Naive thymus-derived CD8-positive, alpha-beta T cell (primary cell): ENCODE data around the gene SULT1A2. TPM values are rescaled to one million over a fixed set of nuclear protein-coding genes. Genes with fewer than 3 reads are reported as not detected.
"Not testable (repeated sequence)": the region's sequence is repeated elsewhere in the genome, so short reads cannot be mapped to it uniquely, and the experiment has no call there.

ENCODE experiments used
- ATAC-seq, 2 donors: fragments of 150-1000 bp; cut with Tn5 transposase in 1 of 2; sonication (Bioruptor Pico), chemical (Tn5 transposase) in 1 of 2; 1 replicate in 1 of 2; 2 replicates in 1 of 2; pipeline ENCODE4 v1.10.0; 2021; ENCODE audit warnings: mild to moderate bottlenecking in 2 of 2, moderate library complexity in 2 of 2
- POLR2A ChIA-PET: fragments of 350-600 bp; sonication (Branson Sonifier 250); formaldehyde crosslinking; loops from one replicate; lab custom pipeline; 2021; ENCODE audit warnings: antibody characterized with exemption; lab: Charles Lee
- DNase-seq, 10 donors: peaks; one replicate each; pipeline versions ENCODE4 v3.0.0 to v3.0.0-alpha.2; 2020 to 2022
- H3K27ac Mint-ChIP-seq, 10 donors: one replicate each; pipeline ENCODE4 v1.8.0; 2020 to 2022; ENCODE audit warnings: mild to moderate bottlenecking in 10 of 10, mixed read lengths in 10 of 10, moderate library complexity in 4 of 10, inconsistent platforms in 1 of 10
- H3K27me3 Mint-ChIP-seq, 5 donors: one replicate each; pipeline ENCODE4 v1.8.0; 2021 to 2022; ENCODE audit warnings: mixed read lengths in 5 of 5
- H3K36me3 Mint-ChIP-seq, 3 donors: one replicate each; pipeline ENCODE4 v1.8.0; 2020 to 2022; ENCODE audit warnings: mixed read lengths in 3 of 3, mild to moderate bottlenecking in 2 of 3, inconsistent platforms in 1 of 3
- H3K4me1 Mint-ChIP-seq, 4 donors: one replicate each; pipeline ENCODE4 v1.8.0; 2021 to 2022; ENCODE audit warnings: mixed read lengths in 4 of 4
- H3K4me3 Mint-ChIP-seq, 10 donors: one replicate each; pipeline ENCODE4 v1.8.0; 2020 to 2022; ENCODE audit warnings: mild to moderate bottlenecking in 10 of 10, mixed read lengths in 10 of 10, moderate library complexity in 6 of 10, inconsistent platforms in 1 of 10
- H3K9me3 Mint-ChIP-seq, 9 donors: one replicate each; pipeline ENCODE4 v1.8.0; 2020 to 2022; ENCODE audit warnings: mixed read lengths in 9 of 9, mild to moderate bottlenecking in 3 of 9, inconsistent platforms in 1 of 9, moderate library complexity in 1 of 9
- polyA plus RNA-seq, 3 donors: library from polyadenylated mRNA; unstranded; fragments of 300-500 nt; fragmentation: Illumina TruSeq; gene quantifications; one replicate each; pipeline ENCODE4 v1.2.3, GENCODE V29; 2021
- total RNA-seq, 8 experiments: library from RNA in 2 of 8; stranded (reverse) in 2 of 8; gene quantifications; one replicate each; pipeline ENCODE4 v1.2.3 and lab custom pipeline; 2021 to 2026

Gene SULT1A2
- total and polyA plus RNA-seq, 5 experiments from 2014 or later: 0.66 to 2.1 TPM; not detected in 3

DNA sequence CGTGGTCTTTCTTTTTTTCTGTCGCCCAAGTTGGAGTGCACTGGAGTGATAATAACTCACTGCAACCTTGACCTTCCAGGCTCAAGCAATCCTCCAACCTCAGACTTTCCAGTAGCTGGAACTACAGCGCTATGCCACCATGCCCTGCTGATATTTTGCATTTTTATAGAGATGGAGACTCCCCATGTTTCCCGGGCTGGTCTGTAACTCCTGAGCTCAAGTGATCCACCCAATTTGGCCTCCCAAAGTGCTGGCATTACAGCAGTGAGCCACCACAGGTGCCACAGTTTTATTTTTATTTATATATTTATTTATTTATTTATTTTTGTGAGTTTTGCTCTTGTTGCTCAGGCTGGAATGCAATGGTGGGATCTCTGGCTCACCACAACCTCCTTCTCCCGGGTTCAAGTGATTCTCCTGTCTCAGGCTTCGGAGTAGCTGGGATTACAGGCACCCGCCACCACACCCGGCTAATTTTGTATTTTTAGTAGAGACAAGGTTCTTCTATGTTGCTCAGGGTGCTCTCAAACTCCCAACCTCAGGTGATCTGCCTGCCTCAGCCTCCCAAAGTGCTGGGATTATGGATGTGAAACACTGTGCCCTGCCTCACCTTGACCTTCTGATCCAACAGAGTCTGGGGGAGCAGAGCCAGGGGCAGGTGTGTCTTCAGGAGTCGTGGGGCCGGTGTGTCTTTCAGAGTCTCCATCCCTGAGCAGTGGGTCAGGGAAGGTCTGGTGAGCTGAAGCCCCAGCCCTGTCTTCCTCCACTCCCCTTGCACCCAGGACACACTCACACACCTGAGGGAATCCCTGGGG, 11.0 kb upstream of the SULT1A2 start:
- H3K36me3 Mint-ChIP-seq, ATAC-seq, H3K27me3 Mint-ChIP-seq, DNase-seq, H3K4me3 Mint-ChIP-seq, H3K9me3 Mint-ChIP-seq: not testable (repeated sequence)
- H3K4me1 Mint-ChIP-seq: peaks cover 6 to 24% (median 16%) of the 10 kb centered on the region in 4 donors
- H3K27ac Mint-ChIP-seq: peak overlapping the region in 1 of 10 donors; percentile 50
- POLR2A ChIA-PET: interaction anchor here (0.7 kb wide), 1 partner anchor 10 kb away, joined by 3 read pairs; no protein-coding TSS in a partner anchor

DNA sequence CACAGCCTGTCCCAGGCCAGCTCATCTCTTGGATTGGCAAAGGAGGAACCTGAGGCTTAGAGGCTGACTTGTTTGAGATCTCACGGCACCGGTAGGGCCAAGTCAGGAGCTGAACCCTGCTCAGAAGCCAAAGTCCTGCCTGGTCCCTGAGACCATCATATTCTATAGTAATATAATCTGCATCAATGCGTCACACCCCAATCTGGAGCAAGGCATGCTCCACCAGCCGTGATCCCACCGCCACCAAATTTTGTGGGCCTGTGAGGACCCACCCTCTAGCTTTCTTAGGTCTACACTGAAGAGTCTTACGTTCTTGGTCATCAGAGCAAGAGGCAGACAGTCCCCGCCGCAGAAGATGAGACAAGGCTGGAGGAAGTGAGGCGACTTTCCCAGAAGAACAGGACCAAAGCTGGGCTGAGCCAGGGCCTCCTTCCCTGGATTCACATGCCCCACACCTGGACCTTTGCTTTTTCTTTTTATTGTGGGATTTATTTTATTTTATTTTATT, 10.3 kb upstream of the SULT1A2 start:
- Mint-ChIP-seq H3K4me1 (peaks cover 6 to 24% (median 16%) of the 10 kb centered on the region in 4 donors), H3K9me3 (no peaks in the 10 kb centered on the region), H3K4me3 (no peak overlapping the region), H3K36me3 (peaks cover 0 to 4% (median 3%) of the 10 kb centered on the region in 3 donors), H3K27ac (peak overlapping the region in 1 of 10 donors; percentile 75), H3K27me3 (no peaks in the 10 kb centered on the region)
- POLR2A ChIA-PET: no interaction called here
- DNase-seq (no peak), ATAC-seq (no peak)

- H3K27me3 Mint-ChIP-seq: no peaks in the 10 kb centered on the region
- H3K4me3 Mint-ChIP-seq: no peak overlapping the region
- H3K4me1 Mint-ChIP-seq: peaks cover 7 to 24% (median 16%) of the 10 kb centered on the region in 4 donors
- no peaks in the 10 kb centered on the region for H3K9me3 Mint-ChIP-seq
- peaks cover 0 to 4% (median 3%) of the 10 kb centered on the region in 3 donors for H3K36me3 Mint-ChIP-seq
- DNase-seq: no peak
- no peak for ATAC-seq
- POLR2A ChIA-PET: interaction anchor here (0.7 kb wide), 1 partner anchor 72 kb away, joined by 3 read pairs; no protein-coding TSS in a partner anchor
- H3K27ac Mint-ChIP-seq: no peak overlapping the region
Observed at GRCh38 chr16:28606291-28607115, 9.7 kb upstream of the SULT1A2 start.

GRCh38 chr16:28604186-28604565, 7.3 kb upstream of the SULT1A2 start:
- no peaks in the 10 kb centered on the region for H3K9me3 Mint-ChIP-seq
- H3K27me3 Mint-ChIP-seq: no peaks in the 10 kb centered on the region
- ATAC-seq (no peak), DNase-seq (no peak)
- no peak overlapping the region for H3K4me3 Mint-ChIP-seq
- H3K36me3 Mint-ChIP-seq: peaks cover 0 to 4% (median 3%) of the 10 kb centered on the region in 3 donors
- POLR2A ChIA-PET: no interaction called here
- H3K27ac Mint-ChIP-seq: no peak overlapping the region
- peaks cover 0 to 3% (median 2%) of the 10 kb centered on the region in 4 donors for H3K4me1 Mint-ChIP-seq

GRCh38 chr16:28603381-28604185, 6.7 kb upstream of the SULT1A2 start:
- Mint-ChIP-seq H3K27ac (peak overlapping the region in 1 of 10 donors; percentile 4), H3K36me3 (peaks cover 0 to 4% (median 3%) of the 10 kb centered on the region in 3 donors), H3K27me3 (no peaks in the 10 kb centered on the region), H3K9me3 (no peaks in the 10 kb centered on the region), H3K4me1 (peaks cover 0 to 3% (median 0%) of the 10 kb centered on the region in 4 donors), H3K4me3 (no peak overlapping the region)
- ATAC-seq (no peak), DNase-seq (no peak)
- POLR2A ChIA-PET: no interaction called here

GRCh38 chr16:28602529-28602928, 5.7 kb upstream of the SULT1A2 start:
- POLR2A ChIA-PET: no interaction called here
- DNase-seq (no peak), ATAC-seq (no peak)
- Mint-ChIP-seq H3K4me3 (no peak overlapping the region), H3K9me3 (no peaks in the 10 kb centered on the region), H3K4me1 (peaks cover 2 to 5% (median 3%) of the 10 kb centered on the region in 4 donors), H3K27ac (peak overlapping the region in 3 of 10 donors; percentile 43 to 88 (median 47)), H3K27me3 (no peaks in the 10 kb centered on the region), H3K36me3 (peaks cover 0 to 4% (median 3%) of the 10 kb centered on the region in 3 donors)

- H3K4me1 Mint-ChIP-seq, H3K27ac Mint-ChIP-seq, ATAC-seq, H3K9me3 Mint-ChIP-seq, DNase-seq, H3K27me3 Mint-ChIP-seq, H3K4me3 Mint-ChIP-seq, H3K36me3 Mint-ChIP-seq, POLR2A ChIA-PET: not testable (repeated sequence)
Observed at GRCh38 chr16:28602062-28602461, 5.2 kb upstream of the SULT1A2 start.

DNA sequence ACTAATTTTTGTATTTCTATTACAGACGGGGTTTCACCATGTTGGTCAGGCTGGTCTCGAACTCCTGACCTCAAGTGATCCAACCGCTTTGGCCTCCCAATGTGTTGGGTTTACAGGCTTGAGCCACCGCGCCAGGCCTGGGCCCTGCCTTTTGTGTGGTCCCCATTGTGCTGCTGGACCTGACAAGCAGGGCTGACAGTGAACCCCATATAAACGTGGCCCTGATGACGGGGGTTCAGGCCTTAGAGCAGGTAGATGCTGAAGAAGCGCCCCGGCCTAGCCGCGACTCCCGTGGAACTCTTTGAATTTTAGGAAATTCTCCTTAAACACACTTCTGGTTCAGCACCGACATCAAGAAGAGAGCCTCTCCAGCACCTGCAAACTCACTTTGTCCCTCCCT, 4.7 kb upstream of the SULT1A2 start:
- H3K9me3 Mint-ChIP-seq, ATAC-seq, H3K27me3 Mint-ChIP-seq, DNase-seq, POLR2A ChIA-PET, H3K36me3 Mint-ChIP-seq: not testable (repeated sequence)
- peak overlapping the region in 1 of 10 donors; percentile 29 for H3K27ac Mint-ChIP-seq
- H3K4me1 Mint-ChIP-seq: peaks cover 4 to 13% (median 6%) of the 10 kb centered on the region in 4 donors
- H3K4me3 Mint-ChIP-seq: peak overlapping the region in 5 of 10 donors; percentile 14 to 66 (median 56)

DNA sequence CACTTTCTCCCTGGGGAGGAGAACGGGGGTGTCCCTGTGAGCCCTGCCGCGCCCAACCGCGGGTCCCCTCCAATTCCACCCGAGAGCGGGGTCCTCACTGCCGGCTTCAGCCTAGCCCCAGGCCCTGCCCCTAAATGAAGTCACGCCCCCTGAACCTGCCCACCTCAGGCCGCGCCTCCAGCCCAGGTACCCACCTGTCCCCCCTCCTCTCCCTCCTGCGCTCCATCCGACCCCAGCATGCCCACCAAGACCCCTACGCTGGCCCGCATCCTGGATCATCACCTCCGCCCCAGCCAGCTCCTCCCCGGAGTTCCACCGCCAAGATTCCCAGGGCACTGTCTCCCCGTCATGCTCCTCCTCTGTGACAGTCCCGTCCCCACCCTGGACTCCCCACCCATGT, 4.1 kb upstream of the SULT1A2 start:
- H3K36me3 Mint-ChIP-seq, H3K27me3 Mint-ChIP-seq, POLR2A ChIA-PET, H3K27ac Mint-ChIP-seq, ATAC-seq, DNase-seq, H3K9me3 Mint-ChIP-seq: not testable (repeated sequence)
- Mint-ChIP-seq H3K4me3 (peak overlapping the region in 1 of 10 donors; percentile 57), H3K4me1 (peaks cover 4 to 13% (median 7%) of the 10 kb centered on the region in 4 donors)

- H3K27ac Mint-ChIP-seq, H3K36me3 Mint-ChIP-seq, H3K9me3 Mint-ChIP-seq, H3K4me3 Mint-ChIP-seq, DNase-seq, POLR2A ChIA-PET, H3K27me3 Mint-ChIP-seq: not testable (repeated sequence)
- ATAC-seq: peak; percentile 99
- H3K4me1 Mint-ChIP-seq: peaks cover 4 to 13% (median 8%) of the 10 kb centered on the region in 4 donors
Observed at GRCh38 chr16:28599377-28600285, 2.8 kb upstream of the SULT1A2 start.

- no peak for DNase-seq
- Mint-ChIP-seq H3K27ac (peak overlapping the region in 4 of 10 donors; percentile 8 to 79 (median 70)), H3K4me3 (peak overlapping the region in 1 of 10 donors; percentile 38), H3K36me3 (peaks cover 0 to 3% (median 0%) of the 10 kb centered on the region in 3 donors), H3K27me3 (no peaks in the 10 kb centered on the region), H3K4me1 (peaks cover 4 to 20% (median 11%) of the 10 kb centered on the region in 4 donors), H3K9me3 (no peaks in the 10 kb centered on the region)
- POLR2A ChIA-PET: interaction anchor here (0.6 to 0.8 kb wide), 3 partner anchors 10 to 1002 kb away, joined by 3 to 6 read pairs (median 5); no protein-coding TSS in a partner anchor
- ATAC-seq: no peak
Observed at GRCh38 chr16:28597692-28598261, 927 bp upstream of the SULT1A2 start.
